Non-pigmented ciliary epithelial cell (primary cell): Measurements from ENCODE around the gene PRPF39.
"Not testable (repeated sequence)": the region's sequence is repeated elsewhere in the genome, so short reads cannot be mapped to it uniquely, and the experiment has no call there.

Experiments
- DNase-seq: peaks from one replicate; pipeline ENCODE4 v3.0.0-alpha.2; 2010; ENCODE audit warnings: low read depth

The PRPF39 gene

GRCh38 chr14:45140661-45141187 is 56.8 kb downstream of the PRPF39 start:
- no peak for DNase-seq

GRCh38 chr14:45142083-45142482 is 58.2 kb downstream of the PRPF39 start:
- DNase-seq: not testable (repeated sequence)

GRCh38 chr14:45144658-45145057 is 60.7 kb downstream of the PRPF39 start:
- DNase-seq: no peak

GRCh38 chr14:45145214-45145613 is 61.3 kb downstream of the PRPF39 start:
- no peak for DNase-seq

DNA sequence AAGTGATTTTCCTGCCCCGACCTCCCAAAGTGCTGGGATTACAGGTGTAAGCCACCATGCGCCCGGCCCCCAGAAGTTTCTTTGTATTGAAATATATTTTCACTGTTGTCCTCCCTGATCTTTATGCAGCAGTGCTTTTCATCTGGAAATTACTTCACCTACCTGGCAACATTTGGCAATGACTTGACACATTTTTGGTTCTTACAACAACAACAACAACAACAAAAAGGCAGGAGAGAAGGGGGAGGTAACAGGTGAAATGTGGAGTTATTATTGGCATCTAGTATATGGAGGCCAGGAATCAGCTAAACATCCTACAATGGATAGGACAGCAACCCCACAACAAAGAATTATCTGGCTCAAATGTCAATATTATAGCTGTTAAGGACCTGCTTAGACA is 65.7 kb downstream of the PRPF39 start:
- DNase-seq: no peak

DNA sequence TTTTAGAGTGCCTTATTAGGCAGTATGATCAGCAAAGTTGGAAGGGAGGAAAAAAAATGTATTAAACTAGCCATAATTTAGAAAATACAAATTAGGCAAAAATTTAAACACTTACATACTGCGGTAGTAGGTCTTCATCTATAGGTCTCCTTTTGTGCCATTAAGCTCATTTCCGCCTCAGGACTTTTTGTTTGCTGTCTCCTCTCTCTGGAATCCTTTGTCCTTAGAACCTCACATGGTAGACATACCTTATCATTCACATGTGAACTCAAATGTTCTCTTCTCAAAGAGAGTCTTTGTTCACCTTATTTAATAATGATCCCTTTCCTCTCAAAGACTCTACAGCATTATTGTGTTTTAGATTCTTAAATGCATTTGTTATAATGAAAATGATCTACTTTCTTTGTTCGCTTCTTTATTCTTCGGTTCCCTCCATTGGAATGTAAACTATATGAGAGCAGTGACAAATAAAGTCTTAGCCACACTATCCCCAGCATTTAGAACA is 66.5 kb downstream of the PRPF39 start:
- no peak for DNase-seq

GRCh38 chr14:45156067-45156466 is 72.2 kb downstream of the PRPF39 start:
- DNase-seq: no peak
